Right ventricle myocardium inferior (tissue), 1 donor: Measurements from ENCODE around the gene GRIA3. TPM values are rescaled to one million over a fixed set of nuclear protein-coding genes. Genes with fewer than 3 reads are reported as not detected.
"Not testable (repeated sequence)": the region's sequence is repeated elsewhere in the genome, so short reads cannot be mapped to it uniquely, and the experiment has no call there.

Experiments
- ATAC-seq: fragments of 200-7000 bp; cut with Tn5 transposase; one replicate; pipeline ENCODE4 v1.9.1; 2020; ENCODE audit warnings: mild to moderate bottlenecking, moderate library complexity
- DNase-seq: peaks from one replicate; pipeline ENCODE4 v3.0.0; 2021; ENCODE audit errors: missing footprints
- intact Hi-C: fragments of 100-400 bp; cut with DNase I; formaldehyde crosslinking; loops from one replicate; pipeline ENCODE4 v1.11.0; 2022
- total RNA-seq: library from RNA; stranded (reverse); fragmentation: NEBNext Ultra II Directional; extraction: Animal tissue kit (Norgen Biotek cat#: 25700); gene quantifications from one replicate; pipeline ENCODE4 v1.2.1, GENCODE V29; 2021
- donor health status: DM: no; HTN: yes; CAD: no; lungs with severe emphysema.

Gene GRIA3
- total RNA-seq, 1 donor from 2014 or later, result 0.73 TPM

DNA sequence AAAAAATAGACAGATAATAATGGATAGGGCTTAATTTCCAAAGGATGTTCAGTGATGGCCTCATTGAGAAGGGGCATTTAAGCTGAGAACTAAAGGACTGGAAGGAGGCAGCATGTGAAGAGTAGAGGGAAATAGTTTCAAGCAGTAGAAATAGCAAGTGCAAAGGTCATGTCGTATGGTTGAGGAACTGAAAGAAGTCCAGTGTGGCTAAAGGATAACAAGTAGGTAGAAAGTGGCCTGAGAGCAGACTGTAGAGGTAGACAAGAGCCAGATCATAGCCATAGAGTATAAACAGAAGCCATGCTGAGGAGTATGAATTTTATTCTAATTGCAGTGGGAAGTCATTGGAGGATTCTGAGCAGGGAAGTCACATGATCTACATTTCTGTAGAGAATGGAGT, 72.3 kb downstream of the GRIA3 start:
- DNase-seq, result no peak
- intact Hi-C loops, result no loop called here

DNA sequence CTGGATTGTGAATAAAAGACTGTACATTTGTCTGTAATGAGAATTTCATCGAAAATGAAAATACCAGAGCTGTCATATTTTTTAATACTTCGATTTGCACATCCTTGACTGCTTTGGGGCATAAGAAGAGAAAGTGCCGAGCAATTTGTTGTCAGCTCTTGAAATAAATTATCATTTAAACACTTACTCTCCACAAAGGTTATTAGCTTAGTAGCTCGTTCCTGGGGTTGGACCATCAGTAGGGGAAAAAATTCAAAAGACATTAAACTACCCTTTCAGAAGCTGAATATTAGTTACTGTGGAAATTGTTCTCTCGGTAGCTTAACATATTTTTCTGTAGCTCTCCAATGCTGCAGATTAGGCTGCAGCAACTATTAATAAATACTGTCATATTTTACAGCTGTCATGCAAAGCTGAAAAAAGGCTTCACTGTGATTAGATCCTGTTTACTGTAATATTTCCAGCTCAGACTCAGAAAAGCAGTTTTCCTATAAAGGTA, 76.9 kb downstream of the GRIA3 start:
- DNase-seq (no peak), ATAC-seq (no peak)
- intact Hi-C loops, result no loop called here

More for the DNA sequence above, 72.3 kb downstream of the GRIA3 start:
- no peak for ATAC-seq

GRCh38 chrX:123263270-123263669, 79.2 kb downstream of the GRIA3 start:
- DNase-seq (no peak), ATAC-seq (no peak)
- intact Hi-C loops, result no loop called here

GRCh38 chrX:123263747-123264146, 79.7 kb downstream of the GRIA3 start:
- ATAC-seq, result no peak
- intact Hi-C loops, result no loop called here
- no peak for DNase-seq

GRCh38 chrX:123267220-123267619, 83.1 kb downstream of the GRIA3 start:
- DNase-seq (no peak), ATAC-seq (no peak)
- intact Hi-C loops, result no loop called here

DNA sequence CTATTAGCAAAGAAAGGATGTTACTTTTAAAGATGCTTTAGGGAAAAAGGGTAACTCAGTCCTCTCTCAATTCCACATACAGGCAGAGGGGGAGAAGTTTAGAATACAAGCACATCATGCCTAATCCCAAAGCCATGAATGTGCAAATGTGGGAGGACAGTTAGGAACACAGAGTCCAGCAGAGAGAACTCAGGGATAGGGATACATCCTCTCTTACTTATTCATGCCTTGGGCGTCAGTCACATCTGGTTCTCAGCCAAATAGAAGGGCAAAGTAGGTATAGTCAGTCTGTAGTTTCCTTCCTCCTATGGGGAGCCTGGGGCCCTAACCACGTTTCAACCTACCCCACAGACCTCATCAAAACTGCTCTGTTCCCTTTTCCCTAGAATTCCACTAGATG, 87.8 kb downstream of the GRIA3 start:
- ATAC-seq (no peak), DNase-seq (no peak)
- intact Hi-C loops, result no loop called here

DNA sequence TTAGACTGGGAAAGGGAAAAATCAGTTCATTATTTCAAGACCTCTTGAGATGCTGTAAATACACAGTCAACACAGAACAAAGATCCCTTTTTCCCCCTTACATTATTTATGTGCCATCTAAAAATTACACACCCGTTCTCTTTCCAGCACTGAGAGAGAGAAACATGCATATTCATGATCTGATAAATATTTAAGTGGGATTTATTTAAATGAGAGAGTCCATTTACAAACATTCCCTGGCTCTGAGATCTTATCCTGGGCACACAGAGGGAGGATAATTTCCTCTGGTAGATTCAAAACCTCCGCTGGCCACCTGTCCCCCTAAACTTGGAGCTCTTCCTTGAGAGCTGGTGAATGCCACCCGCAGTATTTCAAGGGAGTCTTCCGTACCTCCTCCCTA, 88.6 kb downstream of the GRIA3 start:
- DNase-seq, result no peak
- ATAC-seq, result no peak
- intact Hi-C loops, result no loop called here

- intact Hi-C loops, result no loop called here
- no peak for ATAC-seq
- no peak for DNase-seq
Observed at GRCh38 chrX:123274796-123275195, 90.7 kb downstream of the GRIA3 start.

DNA sequence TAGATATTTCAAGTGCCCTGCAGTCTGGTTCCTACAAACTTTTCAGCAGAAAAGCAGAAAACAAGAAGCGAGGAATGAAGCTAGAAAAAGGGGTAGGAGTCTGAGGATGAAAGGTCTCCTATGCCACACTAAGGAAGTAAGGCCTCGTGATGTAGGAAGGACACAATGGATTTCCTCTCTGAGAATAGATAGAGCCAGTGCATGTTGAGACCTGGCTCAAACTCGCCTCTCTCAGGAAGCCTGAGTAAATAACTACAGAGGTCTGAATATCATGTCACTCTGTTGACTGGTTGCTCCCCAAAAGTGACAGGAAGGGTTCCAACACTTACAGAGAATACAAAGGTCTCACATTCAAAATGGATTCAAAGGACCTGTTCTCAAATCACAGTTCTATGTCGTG, 93.3 kb downstream of the GRIA3 start:
- intact Hi-C loops, result no loop called here
- no peak for ATAC-seq
- no peak for DNase-seq

DNA sequence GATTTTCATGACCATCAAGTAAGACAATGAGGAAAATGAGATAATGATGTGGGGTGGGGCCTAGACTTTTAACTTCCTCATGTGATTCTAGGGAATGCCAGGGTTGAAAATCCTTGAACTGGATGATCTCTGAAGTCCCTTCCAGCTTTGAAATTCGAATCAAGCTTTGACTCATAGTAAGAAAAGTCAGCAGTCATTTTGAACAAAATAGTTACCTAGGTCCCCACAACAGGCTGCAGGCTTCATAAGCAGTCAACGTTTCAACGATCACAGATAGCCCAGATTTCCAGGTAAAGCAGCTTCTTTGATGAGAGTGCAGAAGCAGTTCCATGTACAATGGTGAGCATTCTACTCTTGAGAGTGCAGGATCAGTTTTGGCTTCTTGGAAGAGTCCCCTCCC, 93.7 kb downstream of the GRIA3 start:
- DNase-seq (no peak), ATAC-seq (no peak)
- intact Hi-C loops, result no loop called here

- intact Hi-C loops, result no loop called here
- no peak for ATAC-seq
- DNase-seq, result no peak
Observed at GRCh38 chrX:123282241-123282640, 98.2 kb downstream of the GRIA3 start.

DNA sequence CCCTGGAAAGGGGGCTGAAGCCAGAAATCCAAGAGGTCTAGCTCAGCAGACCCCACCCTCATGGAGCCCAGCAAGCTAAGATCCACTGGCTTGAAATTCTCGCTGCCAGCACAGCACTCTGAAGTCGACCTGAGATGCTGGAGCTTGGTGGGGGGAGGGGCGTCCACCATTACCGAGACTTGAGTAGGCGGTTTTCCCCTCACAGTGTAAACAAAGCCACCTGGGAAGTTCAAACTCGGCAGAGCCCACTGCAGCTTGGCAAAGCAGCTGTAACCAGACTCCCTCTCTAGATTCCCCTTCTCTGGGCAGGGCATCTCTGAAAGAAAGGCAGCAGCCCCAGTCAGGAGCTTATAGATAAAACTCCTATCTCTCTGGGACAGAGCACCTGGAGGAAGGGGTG, 99.3 kb downstream of the GRIA3 start:
- ATAC-seq, DNase-seq, intact Hi-C loops: not testable (repeated sequence)

DNA sequence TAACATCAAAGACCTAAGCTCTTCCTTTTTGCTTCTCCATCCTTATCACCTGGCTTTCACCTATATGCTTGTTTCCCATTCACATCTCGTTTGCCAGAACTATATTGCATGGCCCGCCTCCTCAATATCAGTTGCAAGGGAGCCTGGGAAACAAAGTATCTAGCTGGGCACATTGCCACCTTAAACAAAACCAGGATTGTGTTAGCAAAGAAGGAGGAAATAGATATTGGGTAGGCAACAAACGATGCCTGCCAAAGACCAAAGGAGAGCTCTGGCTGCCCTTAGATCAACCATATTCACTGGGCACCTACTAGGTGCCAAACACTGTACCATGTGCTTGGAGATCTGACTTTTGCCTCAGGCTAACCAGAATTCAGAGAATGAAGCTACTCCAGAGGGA, 107.5 kb downstream of the GRIA3 start:
- no peak for ATAC-seq
- no peak for DNase-seq
- intact Hi-C loops, result no loop called here

- intact Hi-C loops, result no loop called here
Observed at GRCh38 chrX:123298026-123298425, 113.9 kb downstream of the GRIA3 start.

GRCh38 chrX:123303429-123303828, 119.4 kb downstream of the GRIA3 start:
- intact Hi-C loops, result no loop called here
- DNase-seq (no peak), ATAC-seq (no peak)

More at GRCh38 chrX:123298026-123298425, 113.9 kb downstream of the GRIA3 start:
- DNase-seq, result no peak
- no peak for ATAC-seq

GRCh38 chrX:123308658-123309057, 124.6 kb downstream of the GRIA3 start:
- intact Hi-C loops, result no loop called here
- ATAC-seq, result no peak
- no peak for DNase-seq

- DNase-seq (no peak), ATAC-seq (no peak)
- intact Hi-C loops, result no loop called here
Observed at GRCh38 chrX:123310112-123310511, 126.0 kb downstream of the GRIA3 start.

DNA sequence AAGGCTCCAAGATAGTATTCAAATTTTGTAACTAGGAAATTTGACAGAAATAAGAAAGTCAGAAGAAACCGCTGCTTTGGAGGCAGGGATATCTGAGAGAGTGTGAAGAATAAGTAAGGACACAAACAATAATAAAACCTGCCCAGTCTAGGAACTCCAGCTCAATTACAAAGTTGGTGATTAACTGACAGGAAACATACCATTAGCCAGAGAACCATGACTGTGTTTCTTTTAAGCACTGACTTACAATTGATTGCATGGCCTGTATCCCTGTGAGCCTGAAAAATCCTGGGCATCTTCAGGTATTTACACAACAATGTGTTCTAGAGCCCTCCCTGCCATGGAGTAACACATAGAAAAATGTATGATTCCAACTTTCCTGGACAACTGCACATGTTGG, 127.4 kb downstream of the GRIA3 start:
- intact Hi-C loops, result no loop called here
- ATAC-seq (no peak), DNase-seq (no peak)

GRCh38 chrX:123313486-123313885, 129.4 kb downstream of the GRIA3 start:
- no peak for DNase-seq
- no peak for ATAC-seq
- intact Hi-C loops, result no loop called here

DNA sequence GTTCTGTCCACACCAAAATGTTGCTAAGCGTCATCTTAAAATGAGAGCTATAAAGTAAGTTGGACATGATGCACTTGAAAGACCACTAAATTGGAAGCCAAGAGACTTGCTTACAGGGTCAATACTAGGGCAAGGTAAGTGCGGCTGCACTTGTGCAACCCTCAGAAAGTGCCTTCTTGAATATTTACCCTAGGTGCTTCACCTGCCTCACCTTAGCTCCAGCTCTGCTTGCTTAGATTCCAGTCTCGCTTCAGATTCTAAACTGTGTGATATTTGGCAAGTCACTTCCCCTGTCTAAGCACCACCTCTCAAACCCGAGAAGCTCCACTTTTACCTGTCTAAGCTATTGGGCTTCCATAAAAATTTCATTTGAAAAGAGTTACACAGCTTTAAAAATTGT, 136.5 kb downstream of the GRIA3 start:
- intact Hi-C loops, result no loop called here
- no peak for ATAC-seq
- DNase-seq, result no peak

- intact Hi-C loops, result no loop called here
- ATAC-seq (no peak), DNase-seq (no peak)
Observed at GRCh38 chrX:123322536-123322935, 138.5 kb downstream of the GRIA3 start.

- no peak for DNase-seq
- no peak for ATAC-seq
- intact Hi-C loops, result no loop called here
Observed at GRCh38 chrX:123324625-123325024, 140.5 kb downstream of the GRIA3 start.
